Measurements from ENCODE around the gene GRWD1. TPM values are rescaled to one million over a fixed set of nuclear protein-coding genes. Genes with fewer than 3 reads are reported as not detected.

Gene GRWD1
- total RNA-seq, 4 donors from 2014 or later: 15.1 to 33.1 (median 29.7) TPM

DNA sequence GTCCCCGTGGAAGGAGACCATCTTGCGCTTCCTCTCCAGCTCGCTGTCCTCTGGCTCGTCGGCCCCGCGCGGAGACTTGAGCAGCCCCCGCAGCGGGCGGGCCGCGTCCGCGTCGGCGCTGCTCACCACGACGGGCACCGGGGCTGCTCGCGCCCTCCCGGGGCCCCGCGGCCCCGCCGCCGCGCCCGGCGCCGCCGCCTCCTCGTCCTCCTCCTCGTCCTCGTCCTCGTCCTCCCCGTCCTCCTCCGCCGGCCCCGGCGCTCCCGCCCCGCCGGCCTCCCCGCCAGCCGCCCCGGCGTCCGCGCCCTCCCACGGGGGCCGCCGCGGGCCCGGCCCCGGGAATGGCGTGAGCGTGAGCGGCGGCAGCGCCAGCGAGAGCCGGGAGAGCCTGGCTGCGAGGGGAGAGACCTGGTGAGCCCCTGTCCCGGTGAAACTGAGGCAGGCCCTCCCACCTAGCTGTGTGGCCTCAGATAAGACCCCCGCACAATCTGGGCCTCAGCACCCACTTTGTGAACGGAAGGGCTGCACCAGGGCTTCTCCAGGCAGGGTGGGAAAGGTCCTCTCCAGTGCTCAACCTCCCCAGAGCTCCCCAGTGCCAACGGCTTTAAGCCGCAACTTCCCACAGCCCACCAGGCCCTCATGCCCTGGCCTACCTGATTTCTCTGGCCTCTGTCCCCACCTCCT lies 48.1 kb downstream of the GRWD1 start:
- Histone ChIP-seq H3K27me3 (peaks cover 0 to 54% of the 10 kb centered on the region in 2 donors), H3K36me3 (no peaks in the 10 kb centered on the region), H3K9me3 (no peaks in the 10 kb centered on the region), H3K4me1 (peaks cover 0 to 48% (median 21%) of the 10 kb centered on the region in 4 donors), H3K4me3 (peak overlapping the region; percentile 37 to 60 (median 39)), H3K27ac (peak overlapping the region in 3 of 4 donors; percentile 45 to 84 (median 60))
- DNase-seq (ENCODE audit: low spot score in 2 of 2): no peak
- no peak for TF ChIP-seq POLR2A (IDR thresholded peaks at IDR 0.05)
- TF ChIP-seq, protein P1, sequence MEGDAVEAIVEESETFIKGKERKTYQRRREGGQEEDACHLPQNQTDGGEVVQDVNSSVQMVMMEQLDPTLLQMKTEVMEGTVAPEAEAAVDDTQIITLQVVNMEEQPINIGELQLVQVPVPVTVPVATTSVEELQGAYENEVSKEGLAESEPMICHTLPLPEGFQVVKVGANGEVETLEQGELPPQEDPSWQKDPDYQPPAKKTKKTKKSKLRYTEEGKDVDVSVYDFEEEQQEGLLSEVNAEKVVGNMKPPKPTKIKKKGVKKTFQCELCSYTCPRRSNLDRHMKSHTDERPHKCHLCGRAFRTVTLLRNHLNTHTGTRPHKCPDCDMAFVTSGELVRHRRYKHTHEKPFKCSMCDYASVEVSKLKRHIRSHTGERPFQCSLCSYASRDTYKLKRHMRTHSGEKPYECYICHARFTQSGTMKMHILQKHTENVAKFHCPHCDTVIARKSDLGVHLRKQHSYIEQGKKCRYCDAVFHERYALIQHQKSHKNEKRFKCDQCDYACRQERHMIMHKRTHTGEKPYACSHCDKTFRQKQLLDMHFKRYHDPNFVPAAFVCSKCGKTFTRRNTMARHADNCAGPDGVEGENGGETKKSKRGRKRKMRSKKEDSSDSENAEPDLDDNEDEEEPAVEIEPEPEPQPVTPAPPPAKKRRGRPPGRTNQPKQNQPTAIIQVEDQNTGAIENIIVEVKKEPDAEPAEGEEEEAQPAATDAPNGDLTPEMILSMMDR (IDR thresholded peaks at IDR 0.05): no peak
- no peak for TF ChIP-seq EP300 (IDR thresholded peaks at IDR 0.05)
- WGBS, 2 donors: 6 to 12% methylated on average over 10 to 57 of the region's 70 CpGs

DNA sequence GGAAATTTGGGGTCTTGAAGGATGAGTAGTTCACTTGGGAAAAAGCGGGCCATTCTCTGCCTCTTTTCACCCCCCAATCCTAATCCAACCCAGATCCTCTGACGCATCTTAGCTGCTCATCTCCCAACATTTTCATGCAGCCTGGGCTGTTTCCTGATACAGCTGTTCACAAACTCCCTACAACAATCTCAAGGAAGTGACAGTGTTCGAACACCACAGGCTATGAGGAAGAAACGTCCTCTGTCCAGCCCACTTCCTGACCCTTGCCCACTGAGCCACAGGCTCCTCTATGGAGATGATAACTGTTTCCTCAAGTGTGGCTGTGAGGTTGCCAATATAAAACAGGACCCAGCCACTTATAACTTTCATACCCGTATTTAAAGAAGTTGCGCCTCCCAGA lies 49.6 kb downstream of the GRWD1 start:
- no peaks in the 10 kb centered on the region for H3K36me3 ChIP-seq
- H3K4me1 ChIP-seq: peaks cover 0 to 43% (median 21%) of the 10 kb centered on the region in 4 donors
- H3K27me3 ChIP-seq: peaks cover 0 to 64% of the 10 kb centered on the region in 2 donors
- WGBS, 2 donors: 66 to 71% methylated on average over 6 of the region's 6 CpGs
- no peak overlapping the region for H3K4me3 ChIP-seq
- H3K9me3 ChIP-seq: no peaks in the 10 kb centered on the region
- H3K27ac ChIP-seq: no peak overlapping the region
- DNase-seq (ENCODE audit: low spot score in 2 of 2): no peak
- TF ChIP-seq EP300 (IDR thresholded peaks at IDR 0.05) (no peak), POLR2A (IDR thresholded peaks at IDR 0.05) (no peak)
- TF ChIP-seq, protein P1 (IDR thresholded peaks at IDR 0.05): no peak

DNA sequence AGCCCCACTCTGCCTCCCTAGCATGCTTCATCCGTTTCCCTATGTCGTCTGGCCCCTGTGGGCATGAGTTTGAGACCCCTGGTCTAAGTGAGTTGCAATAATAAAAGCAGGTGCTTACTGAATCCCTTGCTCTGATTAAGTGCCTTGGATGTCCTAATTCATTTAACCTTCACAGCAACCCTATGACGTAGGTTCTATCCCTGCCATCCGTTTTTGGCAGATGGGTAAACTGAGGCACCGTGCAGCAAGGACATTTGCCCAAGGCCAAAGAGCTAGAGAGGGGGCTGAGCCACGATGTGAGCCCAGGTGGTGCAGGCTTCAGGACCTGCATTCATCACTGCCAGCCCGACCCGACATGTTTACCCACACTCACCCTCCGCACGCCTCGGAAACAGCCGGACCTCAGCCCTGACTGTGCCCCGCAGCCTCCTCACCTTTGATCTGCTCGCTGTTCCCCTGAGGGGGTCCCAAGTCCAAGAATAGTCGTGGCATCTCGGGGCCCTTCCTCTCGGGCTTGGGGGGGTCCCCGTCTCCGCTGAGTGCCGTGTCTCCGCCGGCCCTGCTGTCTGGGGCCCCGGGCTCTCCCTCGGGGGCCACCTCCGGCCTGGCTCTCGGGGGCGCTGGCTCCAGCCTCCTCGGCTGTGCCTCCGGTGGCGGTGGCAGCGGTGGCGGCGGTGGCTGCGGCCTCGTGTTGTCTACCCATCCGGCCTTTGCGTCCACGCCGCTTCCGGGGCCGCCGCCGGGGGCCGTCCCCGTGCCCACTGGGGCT lies 51.4 kb downstream of the GRWD1 start:
- peaks cover 0 to 64% of the 10 kb centered on the region in 2 donors for H3K27me3 ChIP-seq
- peaks cover 0 to 39% (median 11%) of the 10 kb centered on the region in 4 donors for H3K4me1 ChIP-seq
- no peaks in the 10 kb centered on the region for H3K36me3 ChIP-seq
- H3K27ac ChIP-seq: no peak overlapping the region
- no peaks in the 10 kb centered on the region for H3K9me3 ChIP-seq
- DNase-seq (ENCODE audit: low spot score in 2 of 2): no peak
- TF ChIP-seq, protein P1 (IDR thresholded peaks at IDR 0.05): no peak
- TF ChIP-seq POLR2A (IDR thresholded peaks at IDR 0.05) (no peak), EP300 (IDR thresholded peaks at IDR 0.05) (no peak)
- no peak overlapping the region for H3K4me3 ChIP-seq
- WGBS, 2 donors: 45 to 46% methylated on average over 22 to 31 of the region's 45 CpGs

DNA sequence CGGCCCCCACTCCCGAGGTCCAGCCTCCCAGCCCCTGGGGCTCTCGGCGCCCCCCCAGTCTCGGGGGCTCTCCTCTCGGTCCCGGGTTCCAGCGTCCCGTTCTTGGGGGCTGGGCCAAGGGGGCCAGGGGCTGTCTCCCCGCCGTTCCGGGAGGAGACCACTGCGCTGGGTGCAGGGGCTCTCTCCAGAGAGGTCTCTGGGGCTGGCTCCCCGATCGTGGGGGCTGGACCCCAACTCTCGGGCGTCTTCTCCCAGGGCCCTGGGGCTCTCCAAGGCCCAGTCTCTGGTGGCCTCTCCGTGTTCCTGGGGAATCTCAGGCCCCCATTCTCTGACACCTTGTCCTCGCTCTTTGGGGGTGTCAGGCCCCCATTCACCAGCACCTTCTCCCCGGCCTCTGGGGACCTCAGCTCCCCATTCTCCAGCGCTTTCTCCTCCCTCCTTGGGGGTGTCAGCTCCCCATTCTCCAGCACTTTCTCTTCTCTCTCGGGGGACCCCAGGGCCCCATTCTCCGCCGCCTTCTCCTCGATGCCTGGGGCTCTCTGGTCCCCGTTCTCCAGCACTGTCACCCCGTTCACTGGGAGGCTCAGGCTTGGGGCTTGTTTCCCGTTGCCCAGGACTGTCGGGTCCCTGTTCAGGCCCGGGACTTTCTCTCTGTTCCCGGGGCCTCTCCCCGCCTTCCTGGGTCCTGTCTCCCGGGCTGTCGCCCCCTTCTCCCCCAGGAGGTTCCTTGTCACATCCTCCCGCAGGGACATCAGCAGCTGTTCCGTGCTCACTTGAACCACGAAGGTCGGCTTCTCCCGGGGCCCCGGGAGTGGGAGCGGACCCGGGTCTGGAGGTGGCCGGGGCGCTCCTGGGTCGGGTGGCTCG lies 52.2 kb downstream of the GRWD1 start:
- H3K27me3 ChIP-seq: peaks cover 0 to 64% of the 10 kb centered on the region in 2 donors
- TF ChIP-seq, protein P1 (IDR thresholded peaks at IDR 0.05): no peak
- TF ChIP-seq POLR2A (IDR thresholded peaks at IDR 0.05) (no peak), EP300 (IDR thresholded peaks at IDR 0.05) (no peak)

More for the DNA sequence above, 52.2 kb downstream of the GRWD1 start:
- 42 to 69% methylated on average over 38 to 42 of the region's 46 CpGs for WGBS, 2 donors
- DNase-seq (ENCODE audit: low spot score in 2 of 2): no peak
- Histone ChIP-seq H3K9me3 (no peaks in the 10 kb centered on the region), H3K4me3 (peak overlapping the region in 1 of 4 donors; percentile 12), H3K36me3 (no peaks in the 10 kb centered on the region), H3K27ac (no peak overlapping the region), H3K4me1 (peaks cover 0 to 36% (median 11%) of the 10 kb centered on the region in 4 donors)
